ENCODE data around the gene GRHL1.

DNA sequence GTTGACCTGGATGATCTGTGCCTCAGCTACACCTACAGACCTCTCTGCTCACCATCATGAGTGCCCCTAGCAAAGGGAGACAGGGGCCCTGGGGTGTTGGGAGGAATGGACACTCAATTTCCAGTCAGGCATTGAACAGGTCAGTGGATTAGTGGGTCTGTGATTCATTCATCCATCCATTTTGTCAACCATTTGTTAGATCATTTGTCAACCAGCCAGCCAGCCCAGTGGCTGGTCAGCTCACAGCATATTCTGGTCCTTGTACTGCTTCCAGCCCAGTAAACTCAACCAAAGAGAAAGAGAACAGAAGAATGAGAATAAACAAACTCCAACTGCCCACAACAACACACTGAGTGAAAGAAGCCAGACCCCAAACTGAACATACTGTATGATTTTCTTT lies 87.2 kb downstream of the GRHL1 start:
- no peak for TF ChIP-seq CTCF (IDR thresholded peaks at IDR 0.05; ENCODE audit: insufficient read depth, low read length, poor library complexity, severe bottlenecking)
- TF ChIP-seq EZH2phosphoT487 (conservative IDR thresholded peaks at IDR 0.05; ENCODE audit: low read length): no peak

All from SU-DHL-6 (cell line).